Measurements from ENCODE around the gene NOL9.

DNA sequence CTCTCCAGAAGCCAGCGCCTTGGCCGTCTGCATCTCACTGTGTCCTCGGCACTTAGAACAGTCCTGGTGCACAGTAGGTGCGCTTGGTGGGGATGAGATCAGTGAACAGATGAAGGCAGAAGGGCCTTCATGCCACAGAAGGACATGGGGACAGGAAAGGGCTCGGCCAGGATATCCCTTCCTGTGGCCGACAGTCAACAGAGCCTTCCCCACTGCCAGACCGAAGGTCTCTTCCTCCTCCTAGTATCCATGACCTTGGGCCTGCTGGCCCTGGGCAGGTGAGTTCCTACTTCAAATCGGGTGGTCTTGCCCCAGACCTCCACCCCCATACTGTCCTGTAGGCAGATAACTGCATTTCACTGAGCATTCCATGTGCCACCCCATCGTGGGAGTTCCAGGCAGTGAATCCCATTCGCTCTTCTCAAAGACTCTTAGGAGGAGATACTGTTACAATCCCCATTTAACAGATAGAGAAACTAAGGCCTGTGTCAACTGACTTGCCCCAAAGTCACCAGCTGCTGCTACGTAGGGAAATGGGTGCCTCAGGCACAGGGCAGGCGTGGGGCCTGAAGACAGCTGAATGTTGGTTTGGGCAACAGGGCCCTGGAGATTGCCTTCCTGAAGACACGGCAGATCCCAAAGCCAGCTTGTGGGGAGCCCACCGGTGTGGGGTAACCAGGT, 66.4 kb downstream of the NOL9 start:
- TF ChIP-seq POLR2A (IDR thresholded peaks at IDR 0.05; ENCODE audit: low read depth) = no peak
- TF ChIP-seq, protein P1, sequence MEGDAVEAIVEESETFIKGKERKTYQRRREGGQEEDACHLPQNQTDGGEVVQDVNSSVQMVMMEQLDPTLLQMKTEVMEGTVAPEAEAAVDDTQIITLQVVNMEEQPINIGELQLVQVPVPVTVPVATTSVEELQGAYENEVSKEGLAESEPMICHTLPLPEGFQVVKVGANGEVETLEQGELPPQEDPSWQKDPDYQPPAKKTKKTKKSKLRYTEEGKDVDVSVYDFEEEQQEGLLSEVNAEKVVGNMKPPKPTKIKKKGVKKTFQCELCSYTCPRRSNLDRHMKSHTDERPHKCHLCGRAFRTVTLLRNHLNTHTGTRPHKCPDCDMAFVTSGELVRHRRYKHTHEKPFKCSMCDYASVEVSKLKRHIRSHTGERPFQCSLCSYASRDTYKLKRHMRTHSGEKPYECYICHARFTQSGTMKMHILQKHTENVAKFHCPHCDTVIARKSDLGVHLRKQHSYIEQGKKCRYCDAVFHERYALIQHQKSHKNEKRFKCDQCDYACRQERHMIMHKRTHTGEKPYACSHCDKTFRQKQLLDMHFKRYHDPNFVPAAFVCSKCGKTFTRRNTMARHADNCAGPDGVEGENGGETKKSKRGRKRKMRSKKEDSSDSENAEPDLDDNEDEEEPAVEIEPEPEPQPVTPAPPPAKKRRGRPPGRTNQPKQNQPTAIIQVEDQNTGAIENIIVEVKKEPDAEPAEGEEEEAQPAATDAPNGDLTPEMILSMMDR (IDR thresholded peaks at IDR 0.05) = no peak
- TF ChIP-seq POLR2AphosphoS5 (IDR thresholded peaks at IDR 0.05) = no peak
